ENCODE data around the gene GTF2F1. TPM values are rescaled to one million over a fixed set of nuclear protein-coding genes. Genes with fewer than 3 reads are reported as not detected.

The GTF2F1 gene
- total RNA-seq, 1 experiment from 2014 or later: 59.9 TPM

- Histone ChIP-seq H3K36me3 (replicated peaks; ENCODE audit: control insufficient read depth, insufficient read depth, low read length) (no peaks in the 10 kb centered on the region), H3K4me3 (ENCODE audit: insufficient read depth, low read depth, low read length) (no peak within 1 kb of the TSS), H3K27me3 (ENCODE audit: control insufficient read depth, insufficient read depth, low read length) (no peaks in the 10 kb centered on the region)
- no peak for DNase-seq
Measured at GRCh38 chr19:6333439-6333838, 59.5 kb downstream of the GTF2F1 start, which contains the start of gene ACER1. Gene ACER1 (minus strand): TSS chr19:6333612. CDS start chr19:6333551, 61 bp downstream.

Other genes starting within 250 kb of the GTF2F1 start
- 16.1 and 17.3 TPM in 2 replicates for gene MLLT1, start 113.2 kb downstream of the GTF2F1 start, total RNA-seq (2014; rRNA removed; shearing (Covaris generic))
- not detected in 2 replicates for gene ACER1, start 59.6 kb downstream of the GTF2F1 start, total RNA-seq (2014; rRNA removed; shearing (Covaris generic))
- 90.1 and 95.6 TPM in 2 replicates for gene CLPP, start 31.6 kb downstream of the GTF2F1 start, total RNA-seq (2014; rRNA removed; shearing (Covaris generic))
- 74.3 and 90.4 TPM in 2 replicates for gene ALKBH7, start 20.4 kb downstream of the GTF2F1 start, total RNA-seq (2014; rRNA removed; shearing (Covaris generic))
- gene PSPN, start 17.2 kb downstream of the GTF2F1 start, total RNA-seq (2014; rRNA removed; shearing (Covaris generic)): 1.4 and 1.7 TPM in 2 replicates
- 223 and 266 TPM in 2 replicates for gene KHSRP, start 31.6 kb upstream of the GTF2F1 start, total RNA-seq (2014; rRNA removed; shearing (Covaris generic))
- 0.11 and 1.2 TPM in 2 replicates for gene SLC25A41, start 40.6 kb upstream of the GTF2F1 start, total RNA-seq (2014; rRNA removed; shearing (Covaris generic))
- gene SLC25A23, start 66.6 kb upstream of the GTF2F1 start, total RNA-seq (2014; rRNA removed; shearing (Covaris generic)): 25.9 and 31.6 TPM in 2 replicates
- gene CRB3, start 71.1 kb upstream of the GTF2F1 start, total RNA-seq (2014; rRNA removed; shearing (Covaris generic)): 4.9 and 5.5 TPM in 2 replicates
- 0.59 and 1.1 TPM in 2 replicates for gene DENND1C, start 88.6 kb upstream of the GTF2F1 start, total RNA-seq (2014; rRNA removed; shearing (Covaris generic))
- 1.4 and 2.9 TPM in 2 replicates for gene TUBB4A, start 109.1 kb upstream of the GTF2F1 start, total RNA-seq (2014; rRNA removed; shearing (Covaris generic))
- gene TNFSF9, start 137.9 kb upstream of the GTF2F1 start, total RNA-seq (2014; rRNA removed; shearing (Covaris generic)): 1.3 and 2.6 TPM in 2 replicates
- gene CD70, start 198.0 kb upstream of the GTF2F1 start, total RNA-seq (2014; rRNA removed; shearing (Covaris generic)): 3.6 TPM in 1 of 2 replicates, not detected in the other

All from H7 (cell line).